K562 (cell line): ENCODE data around the gene PNMA8B. TPM values are rescaled to one million over a fixed set of nuclear protein-coding genes. Genes with fewer than 3 reads are reported as not detected.

Source experiments
- CTBP1 ChIP-seq: fragments of 450-650 bp; IDR thresholded peaks from 2 replicates; pipeline ENCODE4 v1.6.1; 2016; ENCODE audit warnings: borderline replicate concordance
- DDX20 ChIP-seq: fragments of 450-650 bp; IDR thresholded peaks from 2 replicates; pipeline ENCODE4 v1.6.1; 2016; ENCODE audit warnings: missing genetic modification characterization, low read depth, mild to moderate bottlenecking, missing compliant biosample characterization, moderate library complexity
- E2F3 ChIP-seq: fragments of 250-450 bp; sonication (Bioruptor Pico); IDR thresholded peaks from 2 replicates; pipeline ENCODE4 v1.4.0; 2020; ENCODE audit warnings: mild to moderate bottlenecking
- EHMT2 ChIP-seq: fragments of 450-650 bp; IDR thresholded peaks from 2 replicates; pipeline ENCODE4 v1.6.1; 2018; ENCODE audit warnings: antibody characterized with exemption
- ERF ChIP-seq: fragments of 450-650 bp; formaldehyde crosslinking; IDR thresholded peaks from 2 replicates; pipeline ENCODE4 v1.4.0; 2020; ENCODE audit warnings: mild to moderate bottlenecking, mixed read lengths
- GABPA ChIP-seq: fragments of 200-800 bp; sonication (Bioruptor generic); conservative IDR thresholded peaks from 2 replicates; pipeline ENCODE4 v1.6.1; 2016; ENCODE audit warnings: low read depth, missing genetic modification characterization, missing compliant biosample characterization
- HDAC2 ChIP-seq: fragments of 450-650 bp; IDR thresholded peaks from 2 replicates; pipeline ENCODE4 v1.6.1; 2016; ENCODE audit warnings: mild to moderate bottlenecking
- HMG20B ChIP-seq: fragments of 250-450 bp; sonication (Bioruptor Pico); IDR thresholded peaks from 2 replicates; pipeline ENCODE4 v1.5.0; 2021; ENCODE audit warnings: mild to moderate bottlenecking
- POLR2H ChIP-seq: IDR thresholded peaks from 2 replicates; pipeline ENCODE4 v1.6.1; 2016; ENCODE audit warnings: missing genetic modification characterization, low read depth, mild to moderate bottlenecking, control low read depth, missing compliant biosample characterization, moderate library complexity
- PURB ChIP-seq: sonication (generic); formaldehyde crosslinking; IDR thresholded peaks from 2 replicates; pipeline ENCODE4 v1.9.0; 2021; ENCODE audit warnings: low read depth, mild to moderate bottlenecking, missing genetic modification reagents
- RBM15 ChIP-seq: fragments of 200-400 bp; formaldehyde crosslinking; IDR thresholded peaks from 2 replicates; pipeline ENCODE4 v1.6.1; 2018; ENCODE audit warnings: mild to moderate bottlenecking, low read length, moderate library complexity; ENCODE audit not compliant: insufficient read depth
- RBM25 ChIP-seq: fragments of 200-400 bp; formaldehyde crosslinking; IDR thresholded peaks from 2 replicates; pipeline ENCODE4 v1.6.1; 2018; ENCODE audit warnings: low read length, low read depth, moderate library complexity; ENCODE audit not compliant: severe bottlenecking
- RHOXF2B ChIP-seq: fragments of 250-450 bp; sonication (Bioruptor Pico); conservative IDR thresholded peaks from 2 replicates; pipeline ENCODE4 v1.5.1; 2021
- STAT5B ChIP-seq: fragments of 250-450 bp; sonication (Bioruptor Pico); IDR thresholded peaks from 2 replicates; pipeline ENCODE4 v1.8.0; 2021; ENCODE audit warnings: mild to moderate bottlenecking, inconsistent platforms
- TCF7L2 ChIP-seq: fragments of 150-350 bp; IDR thresholded peaks from 2 replicates; pipeline ENCODE4 v1.6.1; 2016; ENCODE audit warnings: low read depth, mild to moderate bottlenecking, low read length, moderate library complexity
- TEAD4 ChIP-seq, 2 experiments: sonication (generic) in 1 of 2; formaldehyde crosslinking in 1 of 2; IDR thresholded peaks; 2 replicates each; pipeline versions ENCODE4 v1.6.1 to v1.8.0; 2012 to 2022; ENCODE audit warnings: borderline replicate concordance in 1 of 2, inconsistent platforms in 1 of 2, low read length in 1 of 2, mild to moderate bottlenecking in 1 of 2, missing genetic modification reagents in 1 of 2
- ZMIZ1 ChIP-seq, 2 experiments: fragments of 150-350 bp in 1 of 2; IDR thresholded peaks; 2 replicates each; pipeline ENCODE4 v1.6.1; 2012 to 2016; ENCODE audit warnings: low read depth in 2 of 2, low read length in 2 of 2, mild to moderate bottlenecking in 1 of 2, moderate library complexity in 1 of 2
- ZNF133 ChIP-seq: fragments of 250-450 bp; sonication (Bioruptor Pico); IDR thresholded peaks from 2 replicates; pipeline ENCODE4 v1.4.0; 2020; ENCODE audit warnings: mild to moderate bottlenecking
- ZNF143 ChIP-seq: sonication (generic); formaldehyde crosslinking; IDR thresholded peaks from 2 replicates; pipeline ENCODE4 v1.9.0; 2022; ENCODE audit warnings: mild to moderate bottlenecking, missing genetic modification reagents
- ZNF165 ChIP-seq: fragments of 250-450 bp; sonication (Bioruptor Pico); IDR thresholded peaks from 2 replicates; pipeline ENCODE4 v1.4.0; 2020; ENCODE audit warnings: borderline replicate concordance
- ZNF583 ChIP-seq: fragments of 250-450 bp; sonication (Bioruptor Pico); IDR thresholded peaks from 2 replicates; pipeline ENCODE4 v1.4.0; 2020
- ZNF79 ChIP-seq: fragments of 250-450 bp; sonication (Bioruptor Pico); IDR thresholded peaks from 2 replicates; pipeline ENCODE4 v1.4.0; 2020; ENCODE audit warnings: low read depth, mild to moderate bottlenecking, moderate library complexity
- polyA plus RNA-seq, 8 experiments: library from polyadenylated mRNA; depleted of rRNA in 4 of 8; stranded (reverse) in 5 of 8; unstranded in 3 of 8; fragments of >200 nt; fragmentation: Nextera tagmentation in 2 of 8; fragmentation: Illumina TruSeq in 1 of 8; extraction: Ambion mirVana in 2 of 8; extraction: Trizol in 1 of 8; gene quantifications; 2 replicates each; pipeline versions ENCODE4 v1.2.1 to v1.2.3, GENCODE V29; 2011 to 2014; ENCODE audit warnings: inconsistent platforms in 1 of 8, missing spikeins in 1 of 8
- total RNA-seq, 7 experiments: library from RNA; depleted of rRNA in 6 of 7; stranded (reverse); fragments of >200 nt in 6 of 7; fragmentation: Illumina TruSeq in 2 of 7; extraction: Trizol in 2 of 7; gene quantifications; 2 replicates each; pipeline versions ENCODE4 v1.2.1 to v1.2.3, GENCODE V29; 2011 to 2021; ENCODE audit warnings: low replicate concordance in 1 of 7
- TF ChIP-seq, protein P1 (sequence below), 3 experiments: IDR thresholded peaks in 2 of 3; conservative IDR thresholded peaks in 1 of 3; 2 replicates each; pipeline ENCODE4 v1.5.1; 2011 to 2012; ENCODE audit warnings: low read length in 3 of 3, mild to moderate bottlenecking in 3 of 3, control low read depth in 2 of 3, improper control_type of control experiment in 1 of 3, inconsistent platforms in 1 of 3, low read depth in 1 of 3, mixed read lengths in 1 of 3, moderate library complexity in 1 of 3; ENCODE audit not compliant: insufficient read depth in 2 of 3

The PNMA8B gene
- total and polyA plus RNA-seq, 9 of the 15 experiments (the other 6 are each of a cell fraction or from before 2014, with no cell fraction given), result not detected

DNA sequence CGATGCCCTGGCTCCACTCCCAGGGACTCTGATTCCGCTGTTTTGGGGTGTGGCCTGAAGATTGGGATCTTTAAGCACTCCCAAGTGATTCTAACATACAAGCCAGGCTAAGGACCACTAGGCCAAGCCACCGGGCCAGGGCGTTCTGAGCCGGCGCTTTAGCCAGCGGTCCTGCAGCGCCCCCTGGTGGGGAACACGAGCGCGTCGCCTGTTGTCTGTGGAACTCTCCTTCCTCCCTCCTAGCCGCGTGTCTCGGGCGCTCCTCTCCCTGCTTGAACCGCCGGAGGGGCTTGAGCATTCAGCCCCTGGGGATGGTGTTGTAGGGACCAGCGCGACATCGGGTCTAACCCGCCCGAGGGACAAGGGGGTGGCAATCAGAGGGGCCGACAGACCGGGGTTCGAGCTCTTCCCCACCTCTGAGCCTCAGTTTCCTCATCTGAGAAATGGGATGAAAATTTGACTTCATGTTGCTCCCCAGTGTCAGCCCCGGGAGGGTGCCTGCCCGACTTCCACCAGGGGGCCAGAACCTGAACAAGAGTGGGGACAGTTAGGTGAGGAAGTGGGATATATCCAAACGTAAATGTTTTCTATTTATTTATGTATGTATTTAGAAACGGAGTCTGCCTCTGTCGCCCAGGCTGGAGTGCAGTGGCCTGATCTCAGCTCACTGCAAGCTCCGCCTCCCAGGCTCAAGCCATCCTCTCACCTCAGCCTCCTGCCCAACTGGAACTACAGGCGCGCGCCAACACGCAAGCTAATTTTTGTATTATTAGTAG is 18.0 kb upstream of the PNMA8B start (continued):
- no peak for TF ChIP-seq DDX20
- TF ChIP-seq ZNF133 (CRISPR knock-in tag), result no peak
- TF ChIP-seq PURB (CRISPR knock-in tag), result no peak
- no peak for TF ChIP-seq ERF
- TF ChIP-seq ZNF79, result no peak
- TF ChIP-seq ZNF583 (CRISPR knock-in tag), result no peak
- TF ChIP-seq STAT5B (CRISPR knock-in tag), result no peak
- TF ChIP-seq ZNF143, result no peak
- no peak for TF ChIP-seq ZMIZ1 (IDR thresholded peaks at IDR 0.05; ENCODE audit: low read depth in 2 of 2, low read length in 2 of 2)
- peak; percentile 97 for TF ChIP-seq HDAC2
- no peak for TF ChIP-seq EHMT2
- TF ChIP-seq, protein P1, sequence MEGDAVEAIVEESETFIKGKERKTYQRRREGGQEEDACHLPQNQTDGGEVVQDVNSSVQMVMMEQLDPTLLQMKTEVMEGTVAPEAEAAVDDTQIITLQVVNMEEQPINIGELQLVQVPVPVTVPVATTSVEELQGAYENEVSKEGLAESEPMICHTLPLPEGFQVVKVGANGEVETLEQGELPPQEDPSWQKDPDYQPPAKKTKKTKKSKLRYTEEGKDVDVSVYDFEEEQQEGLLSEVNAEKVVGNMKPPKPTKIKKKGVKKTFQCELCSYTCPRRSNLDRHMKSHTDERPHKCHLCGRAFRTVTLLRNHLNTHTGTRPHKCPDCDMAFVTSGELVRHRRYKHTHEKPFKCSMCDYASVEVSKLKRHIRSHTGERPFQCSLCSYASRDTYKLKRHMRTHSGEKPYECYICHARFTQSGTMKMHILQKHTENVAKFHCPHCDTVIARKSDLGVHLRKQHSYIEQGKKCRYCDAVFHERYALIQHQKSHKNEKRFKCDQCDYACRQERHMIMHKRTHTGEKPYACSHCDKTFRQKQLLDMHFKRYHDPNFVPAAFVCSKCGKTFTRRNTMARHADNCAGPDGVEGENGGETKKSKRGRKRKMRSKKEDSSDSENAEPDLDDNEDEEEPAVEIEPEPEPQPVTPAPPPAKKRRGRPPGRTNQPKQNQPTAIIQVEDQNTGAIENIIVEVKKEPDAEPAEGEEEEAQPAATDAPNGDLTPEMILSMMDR (IDR thresholded peaks at IDR 0.05 in 2 of 3, conservative IDR thresholded peaks at IDR 0.05 in 1 of 3; ENCODE audit: insufficient read depth in 2 of 3, low read depth in 1 of 3, low read length in 3 of 3), result peak; percentile 95 to 97 (median 95)
- TF ChIP-seq CTBP1, result peak; percentile 14; the same call in 1 of the 2 replicates
- no peak for TF ChIP-seq ZNF165 (CRISPR knock-in tag)
- no peak for TF ChIP-seq POLR2H
- TF ChIP-seq TCF7L2, result no peak
- no peak for TF ChIP-seq TEAD4 (IDR thresholded peaks at IDR 0.05; ENCODE audit: low read length)
- no peak for TF ChIP-seq TEAD4 (CRISPR knock-in tag; IDR thresholded peaks at IDR 0.05; ENCODE audit: borderline replicate concordance)
- peak; percentile 93 for TF ChIP-seq RBM25
- TF ChIP-seq RBM15, result no peak
- TF ChIP-seq RHOXF2B (CRISPR knock-in tag), result no peak
- no peak for TF ChIP-seq E2F3 (CRISPR knock-in tag)
- TF ChIP-seq HMG20B (CRISPR knock-in tag), result no peak
- no peak for TF ChIP-seq GABPA
